Endothelial cell of umbilical vein (primary cell): ENCODE data around the gene SPRED2. TPM values are rescaled to one million over a fixed set of nuclear protein-coding genes. Genes with fewer than 3 reads are reported as not detected.

Experiments
- BruUV-seq: library from RNA; stranded (reverse); fragments of 400-500 nt; replicated peaks from 2 replicates; lab custom pipeline; 2021; lab: Mats Ljungman, UMichigan
- CTCF ChIA-PET: fragments of 300-600, 350-600 bp; sonication (Branson Sonifier 250); formaldehyde crosslinking; loops from one replicate; lab custom pipeline; 2021; ENCODE audit warnings: antibody characterized with exemption, inconsistent platforms; lab: Charles Lee
- POLR2A ChIA-PET: fragments of 300-600, 350-600 bp; sonication (Branson Sonifier 250); formaldehyde crosslinking; loops from one replicate; lab custom pipeline; 2021; ENCODE audit warnings: antibody characterized with exemption, inconsistent platforms; lab: Charles Lee
- DNase-seq: peaks from one replicate; pipeline ENCODE4 v3.0.0-alpha.2; 2011; ENCODE audit warnings: low read depth, low spot score
- FAIRE-seq: peaks from 2 replicates; lab custom pipeline; 2011; peaks lifted over from hg19 to GRCh38; lab: Jason Lieb, UNC
- H2AFZ ChIP-seq: 2 replicates; pipeline ENCODE4 v1.6.0; 2012; ENCODE audit warnings: low read depth, low read length, control low read depth, inconsistent platforms
- H3K27ac ChIP-seq: 2 replicates; pipeline ENCODE4 v1.5.1; 2011; ENCODE audit warnings: low read depth, mild to moderate bottlenecking, control low read depth, low read length, moderate library complexity; ENCODE audit not compliant: insufficient read depth
- H3K27me3 ChIP-seq, 2 experiments: 2 replicates each; pipeline versions ENCODE4 v1.6.0 to v1.6.1; 2011; ENCODE audit warnings: low read length in 2 of 2, mixed read lengths in 1 of 2; ENCODE audit not compliant: control insufficient read depth in 2 of 2, insufficient read depth in 2 of 2
- H3K36me3 ChIP-seq, 2 experiments: 2 replicates in 1 of 2; 3 replicates in 1 of 2; pipeline ENCODE4 v1.5.1; 2011; ENCODE audit warnings: low read length in 2 of 2, mild to moderate bottlenecking in 1 of 2, moderate library complexity in 1 of 2; ENCODE audit not compliant: control insufficient read depth in 2 of 2, insufficient read depth in 2 of 2; ENCODE audit errors: extremely low read depth in 1 of 2
- H3K4me1 ChIP-seq: 3 replicates; pipeline ENCODE4 v1.5.1; 2011; ENCODE audit warnings: mild to moderate bottlenecking, low read length; ENCODE audit not compliant: control insufficient read depth, insufficient read depth; ENCODE audit errors: extremely low read depth
- H3K4me2 ChIP-seq: 2 replicates; pipeline ENCODE4 v1.6.1; 2011; ENCODE audit warnings: low read length, control low read depth, mixed read lengths; ENCODE audit not compliant: insufficient read depth
- H3K4me3 ChIP-seq, 3 experiments: fragments of 200-600 bp in 1 of 3; sonication (generic), shearing (Covaris generic) in 1 of 3; replicated peaks in 1 of 3; 2 replicates each; pipeline ENCODE4 v1.5.1; 2011 to 2016; ENCODE audit warnings: control low read depth in 3 of 3, low read length in 3 of 3, mild to moderate bottlenecking in 2 of 3, inconsistent platforms in 1 of 3, low read depth in 1 of 3, moderate library complexity in 1 of 3; ENCODE audit not compliant: insufficient read depth in 1 of 3
- H3K79me2 ChIP-seq: 2 replicates; pipeline ENCODE4 v1.6.0; 2012; ENCODE audit warnings: low read length, inconsistent platforms; ENCODE audit not compliant: control insufficient read depth, insufficient read depth
- H3K9ac ChIP-seq: replicated peaks from 2 replicates; pipeline ENCODE3; 2011; ENCODE audit warnings: low read length, control low read depth; ENCODE audit not compliant: insufficient read depth; ENCODE audit errors: extremely low read depth
- H3K9me1 ChIP-seq: replicated peaks from 3 replicates; pipeline ENCODE4 v1.6.0; 2011; ENCODE audit warnings: mild to moderate bottlenecking, low read length; ENCODE audit not compliant: control insufficient read depth, insufficient read depth; ENCODE audit errors: extremely low read depth
- H3K9me3 ChIP-seq: replicated peaks from 2 replicates; pipeline ENCODE4 v1.5.1; 2012; ENCODE audit warnings: low read length, inconsistent platforms; ENCODE audit not compliant: control insufficient read depth, insufficient read depth
- H4K20me1 ChIP-seq: replicated peaks from 2 replicates; pipeline ENCODE3; 2011; ENCODE audit warnings: mild to moderate bottlenecking, low read length; ENCODE audit not compliant: control insufficient read depth, insufficient read depth; ENCODE audit errors: extremely low read depth
- EZH2 ChIP-seq: IDR thresholded peaks from 2 replicates; pipeline ENCODE4 v1.6.1; 2012; ENCODE audit warnings: borderline replicate concordance, low read depth, mild to moderate bottlenecking, moderate library complexity, low read length, inconsistent platforms; ENCODE audit not compliant: severe bottlenecking
- FOS ChIP-seq: IDR thresholded peaks from 2 replicates; pipeline ENCODE4 v1.6.1; 2011; ENCODE audit warnings: mild to moderate bottlenecking, low read length, moderate library complexity, borderline replicate concordance; ENCODE audit not compliant: insufficient read depth
- GATA2 ChIP-seq: IDR thresholded peaks from 2 replicates; pipeline ENCODE4 v1.7.0; 2011; ENCODE audit warnings: low read depth, mild to moderate bottlenecking, moderate library complexity, mixed read lengths, low read length; ENCODE audit not compliant: insufficient read length, insufficient read depth
- JUN ChIP-seq: IDR thresholded peaks from 2 replicates; pipeline ENCODE4 v1.6.1; 2011; ENCODE audit warnings: borderline replicate concordance, low read depth; ENCODE audit not compliant: insufficient read length, insufficient read depth
- MYC ChIP-seq: IDR thresholded peaks from one replicate; pipeline ENCODE4 v1.6.1; 2011; ENCODE audit warnings: mild to moderate bottlenecking, low read depth, low read length
- POLR2A ChIP-seq: IDR thresholded peaks from 2 replicates; pipeline ENCODE4 v1.6.1; 2012; ENCODE audit warnings: low read depth, mild to moderate bottlenecking, control low read depth, low read length
- POLR2AphosphoS5 ChIP-seq: IDR thresholded peaks from 2 replicates; pipeline ENCODE4 v1.6.1; 2012; ENCODE audit warnings: low read depth, mild to moderate bottlenecking, control low read depth, low read length, moderate library complexity; ENCODE audit not compliant: insufficient read depth
- dilution Hi-C: fragments of 300-500 bp; cut with MboI; formaldehyde crosslinking; loops from one replicate; pipeline ENCODE4 v1.15.0; 2019; ENCODE audit warnings: low sequenced_read_pairs; ENCODE audit not compliant: extremely low pct_ligation_motif_present
- intact Hi-C: fragments of 100-400 bp; cut with micrococcal nuclease; formaldehyde crosslinking; loops from one replicate; pipeline ENCODE4 v1.10.0; 2022
- polyA plus RNA-seq, 4 experiments: library from polyadenylated mRNA; depleted of rRNA in 3 of 4; stranded (reverse) in 3 of 4; unstranded in 1 of 4; fragments of >200 nt; gene quantifications; 2 replicates each; pipeline versions ENCODE4 v1.2.1 to v1.2.3, GENCODE V29; 2011 to 2012; ENCODE audit warnings: missing spikeins in 1 of 4
- total RNA-seq: library from RNA; stranded (reverse); gene quantifications from 2 replicates; pipeline ENCODE4 v1.2.3, GENCODE V29; 2021
- TF ChIP-seq, protein P1 (sequence below): IDR thresholded peaks from 2 replicates; pipeline ENCODE4 v1.6.1; 2011; ENCODE audit not compliant: insufficient read depth, insufficient read length
- TF ChIP-seq, protein P2 (sequence below), 2 donors: IDR thresholded peaks; 1 replicate in 1 of 2; 2 replicates in 1 of 2; pipeline ENCODE4 v1.5.1; 2011; ENCODE audit warnings: low read length in 2 of 2, mild to moderate bottlenecking in 2 of 2, moderate library complexity in 2 of 2, control low read depth in 1 of 2, inconsistent platforms in 1 of 2, low read depth in 1 of 2; ENCODE audit not compliant: insufficient read depth in 1 of 2; ENCODE audit errors: extremely low read depth in 1 of 2

SPRED2 gene
- total and polyA plus RNA-seq, 2 donors (not counting 3 experiments of a cell fraction or from before 2014, with no cell fraction given): 3.6 to 9.6 TPM

DNA sequence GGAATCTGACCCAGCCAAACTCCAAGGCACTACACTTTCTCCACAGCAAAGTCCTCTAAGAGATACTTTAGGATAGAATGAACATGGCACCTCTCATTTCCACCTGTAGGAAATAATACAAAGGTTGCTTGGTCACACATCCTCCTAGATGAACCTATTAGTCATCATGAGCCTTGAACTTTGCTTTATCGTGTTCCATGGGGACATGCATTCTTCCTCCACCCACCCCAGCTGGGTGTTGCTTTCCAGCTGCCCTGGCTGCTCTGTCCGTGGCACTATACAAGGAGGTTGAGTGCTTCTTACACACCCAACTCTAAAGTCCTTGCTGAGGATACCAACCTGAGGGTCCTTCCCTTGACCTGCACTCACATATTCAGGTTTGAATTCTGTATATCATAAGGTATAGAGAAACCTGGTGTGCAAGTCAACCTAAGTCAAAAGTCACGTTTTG, 52.7 kb downstream of the SPRED2 start:
- CTCF ChIA-PET: no interaction called here
- H3K9ac ChIP-seq: no peak overlapping the region
- no peaks in the 10 kb centered on the region for H3K9me3 ChIP-seq
- FAIRE-seq (no peak), DNase-seq (no peak)
- no peak overlapping the region for H3K4me3 ChIP-seq
- no peak overlapping the region for H2AFZ ChIP-seq
- no peaks in the 10 kb centered on the region for H3K79me2 ChIP-seq
- dilution Hi-C loops: no loop called here
- TF ChIP-seq MYC (no peak), POLR2A (no peak), FOS (no peak), JUN (no peak), EZH2 (no peak), GATA2 (no peak), POLR2AphosphoS5 (no peak)
- TF ChIP-seq, protein P1, sequence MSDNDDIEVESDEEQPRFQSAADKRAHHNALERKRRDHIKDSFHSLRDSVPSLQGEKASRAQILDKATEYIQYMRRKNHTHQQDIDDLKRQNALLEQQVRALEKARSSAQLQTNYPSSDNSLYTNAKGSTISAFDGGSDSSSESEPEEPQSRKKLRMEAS: no peak
- TF ChIP-seq, protein P2, sequence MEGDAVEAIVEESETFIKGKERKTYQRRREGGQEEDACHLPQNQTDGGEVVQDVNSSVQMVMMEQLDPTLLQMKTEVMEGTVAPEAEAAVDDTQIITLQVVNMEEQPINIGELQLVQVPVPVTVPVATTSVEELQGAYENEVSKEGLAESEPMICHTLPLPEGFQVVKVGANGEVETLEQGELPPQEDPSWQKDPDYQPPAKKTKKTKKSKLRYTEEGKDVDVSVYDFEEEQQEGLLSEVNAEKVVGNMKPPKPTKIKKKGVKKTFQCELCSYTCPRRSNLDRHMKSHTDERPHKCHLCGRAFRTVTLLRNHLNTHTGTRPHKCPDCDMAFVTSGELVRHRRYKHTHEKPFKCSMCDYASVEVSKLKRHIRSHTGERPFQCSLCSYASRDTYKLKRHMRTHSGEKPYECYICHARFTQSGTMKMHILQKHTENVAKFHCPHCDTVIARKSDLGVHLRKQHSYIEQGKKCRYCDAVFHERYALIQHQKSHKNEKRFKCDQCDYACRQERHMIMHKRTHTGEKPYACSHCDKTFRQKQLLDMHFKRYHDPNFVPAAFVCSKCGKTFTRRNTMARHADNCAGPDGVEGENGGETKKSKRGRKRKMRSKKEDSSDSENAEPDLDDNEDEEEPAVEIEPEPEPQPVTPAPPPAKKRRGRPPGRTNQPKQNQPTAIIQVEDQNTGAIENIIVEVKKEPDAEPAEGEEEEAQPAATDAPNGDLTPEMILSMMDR (IDR thresholded peaks at IDR 0.05; ENCODE audit: extremely low read depth in 1 of 2, insufficient read depth in 1 of 2, low read depth in 1 of 2, low read length in 2 of 2): no peak
- no peak overlapping the region for H3K4me2 ChIP-seq
- H3K4me1 ChIP-seq: peaks cover 28% of the 10 kb centered on the region
- H3K36me3 ChIP-seq: no peaks in the 10 kb centered on the region
- POLR2A ChIA-PET: no interaction called here
- BruUV-seq: no TSS peak
- no peaks in the 10 kb centered on the region for H4K20me1 ChIP-seq
- no peak overlapping the region for H3K27ac ChIP-seq
- intact Hi-C loops: no loop called here
- peaks cover 51 to 56% of the 10 kb centered on the region in 2 experiments for H3K27me3 ChIP-seq
- no peaks in the 10 kb centered on the region for H3K9me1 ChIP-seq
